GM18868 (cell line): Measurements from ENCODE around the gene KRTAP10-9.
"Not testable (repeated sequence)": the region's sequence is repeated elsewhere in the genome, so short reads cannot be mapped to it uniquely, and the experiment has no call there.

Experiments used
- ATAC-seq: cut with Tn5 transposase; IDR thresholded peaks from one replicate; pipeline ENCODE4 v1.9.1; 2021; ENCODE audit warnings: mild to moderate bottlenecking, moderate library complexity; ENCODE audit not compliant: unreplicated experiment

The KRTAP10-9 gene

GRCh38 chr21:44614161-44614631, 12.7 kb upstream of the KRTAP10-9 start:
- ATAC-seq, result no peak

DNA sequence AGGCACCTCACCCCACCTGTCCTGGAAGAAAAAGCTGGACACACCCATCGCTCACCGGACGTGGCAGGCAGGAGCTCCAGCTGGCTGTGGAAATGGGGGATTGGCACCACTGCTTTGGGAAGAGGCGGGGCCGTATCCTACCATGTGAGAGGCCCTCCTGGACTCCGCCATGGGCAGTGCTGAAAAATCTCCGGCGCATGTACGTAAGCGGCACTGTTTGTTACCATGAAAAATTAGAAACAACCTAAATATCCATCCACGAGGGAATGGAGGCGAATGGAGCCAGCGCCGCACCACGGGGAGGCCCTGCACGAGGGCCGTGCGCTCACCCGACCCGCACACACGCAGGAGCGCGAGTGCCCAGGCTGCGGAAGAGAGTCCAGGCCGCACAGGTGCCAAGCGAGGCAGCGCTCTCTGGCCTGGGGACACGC, 11.9 kb upstream of the KRTAP10-9 start:
- ATAC-seq, result no peak

- ATAC-seq, result no peak
These were observed 11.4 kb upstream of the KRTAP10-9 start for GRCh38 chr21:44615466-44615865.

DNA sequence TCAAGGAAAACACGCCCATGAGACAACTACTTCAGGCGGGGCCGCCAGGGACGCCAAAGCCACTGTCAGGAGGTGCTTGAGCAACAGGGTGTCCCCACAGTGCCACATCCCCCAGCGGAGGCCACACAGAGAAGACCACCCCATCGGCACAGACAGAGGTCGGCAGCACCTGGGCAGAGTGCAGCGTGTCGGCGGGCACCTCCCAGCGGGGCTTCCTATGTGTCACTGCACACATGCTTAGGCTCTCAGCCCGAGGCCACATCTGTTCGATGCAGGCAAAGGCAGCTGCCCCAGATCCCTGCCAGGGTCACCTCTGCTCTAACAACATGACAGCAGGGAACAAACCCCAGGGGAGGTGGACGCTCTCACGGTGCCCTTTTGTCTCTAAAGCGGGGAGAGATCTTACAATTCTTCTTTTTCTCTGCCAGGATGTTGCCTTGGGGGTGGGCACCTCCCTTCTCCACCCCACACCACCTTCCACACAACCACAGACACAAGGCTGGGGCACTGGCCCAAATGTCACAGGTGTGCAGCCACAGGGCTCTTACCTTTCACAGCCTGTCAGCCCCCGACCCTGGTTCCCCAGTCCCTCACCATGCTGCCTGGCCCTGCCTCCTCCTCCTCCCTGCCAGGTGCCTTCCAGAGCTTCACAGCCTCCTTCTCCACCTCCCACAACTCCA, 10.8 kb upstream of the KRTAP10-9 start:
- no peak for ATAC-seq

DNA sequence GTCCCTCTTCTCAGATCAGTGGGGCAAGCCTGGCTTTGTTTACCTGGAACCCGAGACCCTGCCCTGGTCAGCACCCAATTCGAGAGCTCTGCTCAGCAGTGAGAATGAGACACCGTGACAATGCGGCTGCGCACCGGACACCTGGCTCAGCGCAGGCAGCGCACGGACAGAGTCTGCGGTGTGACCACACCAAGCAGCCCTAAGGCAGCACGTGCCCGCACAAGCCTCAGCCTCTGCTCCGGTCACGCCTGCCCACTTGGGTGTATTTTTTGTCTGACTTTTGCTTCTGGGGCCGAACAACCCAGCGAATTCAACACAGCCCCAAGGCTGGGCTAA, 10.3 kb upstream of the KRTAP10-9 start:
- ATAC-seq, result no peak

DNA sequence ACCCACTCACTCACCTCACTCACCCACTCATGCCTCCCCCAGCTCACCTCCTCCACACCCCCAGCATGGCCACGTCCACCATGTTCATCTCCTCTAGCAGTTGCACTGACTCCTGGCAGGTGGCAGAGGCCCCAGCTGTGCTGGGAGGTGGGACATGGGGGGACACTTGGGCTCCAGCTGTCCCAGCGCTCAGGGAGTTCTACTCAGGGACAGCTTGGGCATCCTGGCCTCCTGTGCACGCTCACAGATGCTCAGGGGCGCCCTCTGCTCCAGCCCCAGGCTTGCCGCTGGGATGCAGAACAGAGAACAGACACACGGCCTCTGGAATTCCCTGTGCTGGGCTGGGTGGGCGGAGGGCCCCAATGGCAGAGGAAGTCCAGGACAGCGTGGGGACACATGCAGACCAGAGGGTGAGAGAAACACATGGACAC, 9.8 kb upstream of the KRTAP10-9 start:
- ATAC-seq, result no peak

DNA sequence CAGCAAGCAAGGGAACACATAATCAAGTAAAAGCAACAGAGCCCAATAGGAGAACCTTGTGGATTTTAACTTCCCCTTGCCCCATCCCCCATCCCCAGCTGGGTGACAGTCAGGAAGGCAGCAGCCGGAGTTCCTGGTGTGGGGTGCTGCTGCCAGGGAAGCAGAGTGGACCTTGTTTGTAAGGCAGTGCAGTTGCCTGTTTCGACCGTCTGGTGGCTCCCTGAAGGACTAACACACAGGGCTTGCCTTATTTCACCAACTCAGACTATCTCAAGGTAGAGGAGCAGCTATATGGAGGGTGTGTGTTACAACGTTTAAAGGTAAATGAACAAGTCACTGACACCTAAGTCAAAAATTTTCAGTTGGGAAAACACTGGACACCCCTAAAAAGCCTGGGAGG, 8.4 kb upstream of the KRTAP10-9 start:
- ATAC-seq, result no peak

- no peak for ATAC-seq
These were observed 8.0 kb upstream of the KRTAP10-9 start for GRCh38 chr21:44618909-44619308.

- ATAC-seq, result no peak
These were observed 7.0 kb upstream of the KRTAP10-9 start for GRCh38 chr21:44619886-44620285.

- no peak for ATAC-seq
These were observed 3.3 kb upstream of the KRTAP10-9 start for GRCh38 chr21:44623575-44623974.

DNA sequence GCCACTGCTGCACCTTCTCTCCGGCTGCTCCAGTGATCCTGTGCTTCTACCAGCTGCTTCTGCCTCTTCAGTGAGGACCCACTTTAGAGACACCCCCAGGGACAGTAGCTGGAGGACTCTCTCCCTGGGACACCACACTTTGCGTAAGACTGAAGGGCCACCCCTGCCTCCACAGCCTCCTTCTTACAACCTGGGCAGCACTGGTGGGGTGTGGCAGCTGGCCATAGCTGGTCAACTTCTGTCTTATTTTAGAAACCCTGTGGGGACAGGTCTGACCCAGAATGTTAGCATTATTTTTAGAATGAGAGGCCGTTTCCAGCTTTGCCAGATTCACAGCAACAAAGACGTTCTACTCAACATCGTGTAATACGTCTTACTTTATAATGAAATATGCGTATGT, 1.1 kb upstream of the KRTAP10-9 start:
- ATAC-seq, result no peak

DNA sequence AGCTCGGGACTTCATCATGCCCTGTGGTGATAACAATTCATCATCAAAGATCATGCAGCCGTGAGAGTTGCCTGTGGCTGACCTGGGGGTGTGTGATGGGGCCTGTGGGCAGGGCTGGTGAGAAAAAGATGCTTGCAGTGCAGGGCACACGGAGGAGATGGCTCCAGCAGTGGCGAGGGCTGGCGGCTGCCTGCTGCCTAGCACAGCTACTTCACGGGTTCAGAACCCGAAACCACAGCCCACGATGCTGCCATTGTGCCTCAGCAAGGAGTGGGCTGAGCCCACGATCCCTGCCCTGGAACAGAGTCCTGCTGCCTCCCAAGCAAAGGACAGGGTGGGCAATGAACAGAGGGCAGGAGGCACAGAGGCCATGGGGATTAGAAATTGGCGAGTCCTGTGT, 631 bp upstream of the KRTAP10-9 start:
- ATAC-seq, result no peak

DNA sequence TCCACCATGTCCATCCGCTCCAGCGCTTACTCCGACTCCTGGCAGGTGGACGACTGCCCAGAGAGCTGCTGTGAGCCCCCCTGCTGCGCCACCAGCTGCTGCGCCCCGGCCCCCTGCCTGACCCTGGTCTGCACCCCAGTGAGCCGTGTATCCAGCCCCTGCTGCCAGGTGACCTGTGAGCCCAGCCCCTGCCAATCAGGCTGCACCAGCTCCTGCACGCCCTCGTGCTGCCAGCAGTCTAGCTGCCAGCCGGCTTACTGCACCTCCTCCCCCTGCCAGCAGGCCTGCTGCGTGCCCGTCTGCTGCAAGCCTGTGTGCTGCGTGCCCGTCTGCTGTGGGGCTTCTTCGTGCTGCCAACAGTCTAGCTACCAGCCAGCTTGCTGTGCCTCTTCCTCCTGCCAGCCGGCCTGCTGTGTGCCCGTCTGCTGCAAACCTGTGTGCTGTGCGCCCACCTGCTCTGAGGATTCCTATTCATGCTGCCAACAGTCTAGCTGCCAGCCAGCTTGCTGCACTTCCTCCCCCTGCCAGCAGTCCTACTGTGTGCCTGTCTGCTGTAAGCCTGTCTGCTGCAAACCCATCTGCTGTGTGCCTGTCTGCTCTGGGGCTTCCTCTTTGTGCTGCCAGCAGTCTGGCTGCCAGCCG, 409 bp downstream of the KRTAP10-9 start:
- ATAC-seq, result not testable (repeated sequence)

DNA sequence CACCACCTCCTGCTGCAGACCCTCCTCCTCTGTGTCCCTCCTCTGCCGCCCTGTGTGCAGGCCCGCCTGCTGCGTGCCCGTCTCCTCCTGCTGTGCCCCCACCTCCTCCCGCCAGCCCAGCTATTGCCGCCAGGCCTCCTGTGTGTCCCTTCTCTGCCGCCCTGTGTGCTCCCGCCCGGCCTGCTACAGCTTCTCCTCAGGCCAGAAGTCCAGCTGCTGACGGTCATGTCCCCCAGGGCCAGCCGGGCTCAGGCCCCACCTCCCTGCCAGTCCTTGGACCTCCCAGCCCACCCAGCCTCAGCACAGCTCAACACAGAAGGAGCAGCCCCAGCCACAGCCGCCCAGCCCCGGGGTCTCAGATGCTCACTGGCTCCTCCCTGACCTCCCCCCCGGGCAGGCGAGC, 939 bp downstream of the KRTAP10-9 start:
- not testable (repeated sequence) for ATAC-seq

- no peak for ATAC-seq
These were observed 2.0 kb downstream of the KRTAP10-9 start for GRCh38 chr21:44628707-44629391.

DNA sequence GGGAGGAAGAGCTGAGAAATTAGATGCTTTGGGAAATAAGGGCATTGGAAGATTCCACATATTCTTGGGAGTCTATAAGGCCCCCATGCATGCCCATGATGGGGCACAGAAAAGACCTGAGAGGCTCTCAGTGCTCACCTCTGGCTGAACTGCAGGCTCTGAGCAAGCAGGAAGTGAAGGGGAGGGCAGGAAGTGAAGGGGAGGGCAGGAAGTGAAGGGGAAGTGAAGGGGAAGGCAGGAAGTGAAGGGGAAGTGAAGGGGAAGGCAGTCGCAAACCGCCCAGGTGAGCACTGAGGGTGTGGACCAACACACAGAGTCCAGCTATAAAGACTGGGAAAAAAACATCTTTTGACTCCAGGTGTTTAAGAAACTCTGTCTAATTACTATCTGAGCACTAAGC, 3.5 kb downstream of the KRTAP10-9 start:
- ATAC-seq, result no peak

- ATAC-seq, result no peak
These were observed 5.2 kb downstream of the KRTAP10-9 start for GRCh38 chr21:44632067-44632466.

- ATAC-seq, result no peak
These were observed 9.5 kb downstream of the KRTAP10-9 start for GRCh38 chr21:44636209-44637017.

DNA sequence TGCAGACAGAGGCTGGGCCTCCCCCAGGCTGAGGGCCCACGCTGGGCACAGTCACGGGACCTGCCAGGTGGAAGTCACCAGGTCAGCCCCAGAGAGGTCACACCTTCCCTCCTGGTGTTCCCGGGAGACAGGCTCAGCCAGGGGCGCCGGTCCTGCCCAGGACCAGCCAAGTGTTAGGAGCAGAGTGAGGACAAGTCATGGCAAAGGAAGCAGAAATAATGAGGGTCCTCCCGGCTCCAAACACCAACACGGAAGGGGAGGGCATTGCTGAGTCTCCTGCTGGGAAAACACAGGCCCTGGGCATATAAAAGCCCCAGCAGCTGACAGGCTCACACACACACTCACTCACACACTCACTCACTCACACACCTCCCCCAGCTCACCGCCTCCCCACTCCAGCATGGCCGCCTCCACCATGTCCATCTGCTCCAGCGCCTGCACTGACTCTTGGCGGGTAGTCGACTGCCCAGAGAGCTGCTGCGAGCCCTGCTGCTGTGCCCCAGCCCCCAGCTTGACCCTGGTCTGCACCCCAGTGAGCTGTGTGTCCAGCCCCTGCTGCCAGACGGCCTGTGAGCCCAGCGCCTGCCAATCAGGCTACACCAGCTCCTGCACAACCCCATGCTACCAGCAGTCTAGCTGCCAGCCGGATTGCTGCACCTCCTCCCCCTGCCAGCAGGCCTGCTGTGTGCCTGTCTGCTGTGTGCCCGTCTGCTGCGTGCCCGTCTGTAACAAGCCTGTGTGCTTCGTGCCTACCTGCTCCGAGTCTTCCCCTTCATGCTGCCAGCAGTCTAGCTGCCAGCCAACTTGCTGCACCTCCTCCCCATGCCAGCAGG, 10.3 kb downstream of the KRTAP10-9 start, which contains the start of gene KRTAP10-10:
Gene KRTAP10-10 (plus strand): TSS at position 339 of the 833 bp plus-strand sequence. CDS start 62 bp downstream, at position 401.
- no peak for ATAC-seq

- ATAC-seq, result not testable (repeated sequence)
These were observed 11.0 kb downstream of the KRTAP10-9 start for GRCh38 chr21:44637851-44638348.
